SK-N-SH treated with all-trans-retinoic acid at 6 μM for 48 hours (cell line): Measurements from ENCODE around the gene ST3GAL3.

Source experiments
- ATAC-seq: fragments of 200-7000 bp; cut with Tn5 transposase; 3 replicates; pipeline ENCODE4 v1.9.1; 2020; ENCODE audit warnings: mild to moderate bottlenecking, moderate library complexity
- ARNTL ChIP-seq: fragments of 450-650 bp; formaldehyde crosslinking; IDR thresholded peaks from 2 replicates; pipeline ENCODE4 v1.5.0; 2020; ENCODE audit warnings: low read depth, mild to moderate bottlenecking, moderate library complexity, borderline replicate concordance
- BACH2 ChIP-seq: fragments of 250-450 bp; sonication (Bioruptor Pico); IDR thresholded peaks from 2 replicates; pipeline ENCODE4 v1.9.0; 2021; ENCODE audit warnings: mild to moderate bottlenecking, borderline replicate concordance
- CREB5 ChIP-seq: fragments of 250-450 bp; sonication (Bioruptor Pico); IDR thresholded peaks from 2 replicates; pipeline ENCODE4 v1.5.1; 2020; ENCODE audit warnings: low read depth, mild to moderate bottlenecking, moderate library complexity
- CSDC2 ChIP-seq: fragments of 250-450 bp; sonication (Bioruptor Pico); IDR thresholded peaks from 2 replicates; pipeline ENCODE4 v1.5.0; 2020; ENCODE audit warnings: mild to moderate bottlenecking, moderate library complexity
- CSRNP3 ChIP-seq: fragments of 250-450 bp; sonication (Bioruptor Pico); IDR thresholded peaks from 2 replicates; pipeline ENCODE4 v1.5.1; 2021; ENCODE audit warnings: mild to moderate bottlenecking, moderate library complexity
- ESRRG ChIP-seq: fragments of 250-450 bp; sonication (Bioruptor Pico); IDR thresholded peaks from 2 replicates; pipeline ENCODE4 v1.6.1; 2021; ENCODE audit warnings: mild to moderate bottlenecking
- GLIS3 ChIP-seq: fragments of 250-450 bp; sonication (Bioruptor Pico); IDR thresholded peaks from 2 replicates; pipeline ENCODE4 v1.5.0; 2020; ENCODE audit warnings: mild to moderate bottlenecking, moderate library complexity
- OSR1 ChIP-seq: fragments of 250-450 bp; sonication (Bioruptor Pico); IDR thresholded peaks from 2 replicates; pipeline ENCODE4 v1.8.0; 2022; ENCODE audit warnings: moderate library complexity, mild to moderate bottlenecking, inconsistent platforms
- PATZ1 ChIP-seq: fragments of 250-450 bp; sonication (Bioruptor Pico); IDR thresholded peaks from 2 replicates; pipeline ENCODE4 v1.8.0; 2020; ENCODE audit warnings: mild to moderate bottlenecking, moderate library complexity, borderline replicate concordance
- POU6F1 ChIP-seq: fragments of 250-450 bp; sonication (Bioruptor Pico); IDR thresholded peaks from 2 replicates; pipeline ENCODE4 v1.8.0; 2021; ENCODE audit warnings: low read depth, mild to moderate bottlenecking, moderate library complexity, borderline replicate concordance
- TCF4 ChIP-seq: fragments of 250-450 bp; sonication (Bioruptor Pico); IDR thresholded peaks from 2 replicates; pipeline ENCODE4 v1.8.0; 2021; ENCODE audit warnings: mild to moderate bottlenecking, moderate library complexity, borderline replicate concordance
- TOX ChIP-seq: fragments of 250-450 bp; sonication (Bioruptor Pico); IDR thresholded peaks from 2 replicates; pipeline ENCODE4 v1.8.0; 2021; ENCODE audit warnings: mild to moderate bottlenecking, moderate library complexity, borderline replicate concordance
- TSHZ2 ChIP-seq: fragments of 250-450 bp; sonication (Bioruptor Pico); IDR thresholded peaks from 2 replicates; pipeline ENCODE4 v1.5.0; 2020; ENCODE audit warnings: mild to moderate bottlenecking, moderate library complexity
- ZC3H10 ChIP-seq: fragments of 250-450 bp; sonication (Bioruptor Pico); IDR thresholded peaks from 2 replicates; pipeline ENCODE4 v1.5.1; 2021; ENCODE audit warnings: mild to moderate bottlenecking, moderate library complexity
- ZFP3 ChIP-seq: fragments of 250-450 bp; sonication (Bioruptor Pico); IDR thresholded peaks from 2 replicates; pipeline ENCODE4 v1.5.0; 2020; ENCODE audit warnings: mild to moderate bottlenecking, moderate library complexity
- ZFP30 ChIP-seq: fragments of 450-650 bp; formaldehyde crosslinking; IDR thresholded peaks from 2 replicates; pipeline ENCODE4 v1.5.0; 2022; ENCODE audit warnings: mild to moderate bottlenecking, moderate library complexity
- ZNF565 ChIP-seq: fragments of 450-650 bp; formaldehyde crosslinking; conservative IDR thresholded peaks from 2 replicates; pipeline ENCODE4 v1.5.0; 2020; ENCODE audit warnings: low read depth, mild to moderate bottlenecking, moderate library complexity
- ZNF70 ChIP-seq: fragments of 450-650 bp; formaldehyde crosslinking; IDR thresholded peaks from 2 replicates; pipeline ENCODE4 v1.5.0; 2020; ENCODE audit warnings: mild to moderate bottlenecking, moderate library complexity
- ZNF8 ChIP-seq: fragments of 450-650 bp; formaldehyde crosslinking; IDR thresholded peaks from 2 replicates; pipeline ENCODE4 v1.5.0; 2020; ENCODE audit warnings: mild to moderate bottlenecking, moderate library complexity

The ST3GAL3 gene

GRCh38 chr1:43878854-43879253, 171.5 kb downstream of the ST3GAL3 start:
- no peak for ATAC-seq
- TF ChIP-seq TSHZ2, result no peak
- no peak for TF ChIP-seq CREB5 (CRISPR knock-in tag)
- TF ChIP-seq PATZ1 (CRISPR knock-in tag), result no peak
- no peak for TF ChIP-seq ZFP30 (CRISPR knock-in tag)
- TF ChIP-seq ZNF70 (CRISPR knock-in tag), result no peak
- no peak for TF ChIP-seq OSR1
- TF ChIP-seq CSDC2, result no peak
- no peak for TF ChIP-seq ZFP3 (CRISPR knock-in tag)
- TF ChIP-seq ESRRG, result no peak
- no peak for TF ChIP-seq CSRNP3 (CRISPR knock-in tag)
- no peak for TF ChIP-seq POU6F1 (CRISPR knock-in tag)
- TF ChIP-seq TCF4 (CRISPR knock-in tag), result no peak

GRCh38 chr1:43879414-43879813, 172.1 kb downstream of the ST3GAL3 start:
- TF ChIP-seq TSHZ2 (no peak), ESRRG (no peak), ZC3H10 (CRISPR knock-in tag) (no peak), ZNF565 (no peak), CSRNP3 (CRISPR knock-in tag) (no peak), ZFP3 (CRISPR knock-in tag) (no peak), GLIS3 (CRISPR knock-in tag) (no peak), PATZ1 (CRISPR knock-in tag) (no peak), ZNF8 (CRISPR knock-in tag) (no peak), OSR1 (no peak), BACH2 (CRISPR knock-in tag) (no peak), TCF4 (CRISPR knock-in tag) (no peak), CREB5 (CRISPR knock-in tag) (no peak), ARNTL (CRISPR knock-in tag) (no peak), TOX (CRISPR knock-in tag) (no peak), CSDC2 (no peak), POU6F1 (CRISPR knock-in tag) (no peak)
- peak; percentile 64 for ATAC-seq
